Lower lobe of right lung (tissue), 2 donors: ENCODE measurements around the gene TACC2. TPM values are rescaled to one million over a fixed set of nuclear protein-coding genes. Genes with fewer than 3 reads are reported as not detected.

Experiments used
- ATAC-seq, 2 donors: fragments of 200-7000 bp; cut with Tn5 transposase; one replicate each; pipeline ENCODE4 v1.9.1; 2020 to 2022; ENCODE audit warnings: mild to moderate bottlenecking in 2 of 2, moderate library complexity in 2 of 2
- DNase-seq: peaks from one replicate; pipeline ENCODE4 v3.0.0-alpha.2; 2020
- H3K27ac ChIP-seq: fragments of 200-600 bp; one replicate; pipeline ENCODE4 v1.8.0; 2022
- H3K27me3 ChIP-seq: fragments of 200-600 bp; one replicate; pipeline ENCODE4 v1.8.0; 2022; ENCODE audit warnings: low read depth
- H3K36me3 ChIP-seq: fragments of 200-600 bp; one replicate; pipeline ENCODE4 v1.8.0; 2022; ENCODE audit warnings: mild to moderate bottlenecking
- H3K4me1 ChIP-seq: fragments of 200-600 bp; one replicate; pipeline ENCODE4 v1.8.0; 2022
- H3K4me3 ChIP-seq: fragments of 200-600 bp; one replicate; pipeline ENCODE4 v1.8.0; 2022; ENCODE audit warnings: mild to moderate bottlenecking
- H3K9me3 ChIP-seq: fragments of 200-600 bp; one replicate; pipeline ENCODE4 v1.8.0; 2022
- CTCF ChIP-seq: fragments of 200-600 bp; IDR thresholded peaks from one replicate; pipeline ENCODE4 v1.8.0; 2022; ENCODE audit warnings: antibody characterized with exemption, mild to moderate bottlenecking
- intact Hi-C: fragments of 100-400 bp; cut with DNase I; formaldehyde crosslinking; loops from one replicate; pipeline ENCODE4 v1.11.0; 2022
- total RNA-seq: library from RNA; stranded (reverse); fragmentation: NEBNext Ultra II Directional; extraction: Animal tissue kit (Norgen Biotek cat#: 25700); gene quantifications from one replicate; pipeline ENCODE4 v1.2.1, GENCODE V29; 2021
- donor health status: DM: no; HTN: yes; CAD: no; lungs with severe emphysema.

TACC2 gene
- total RNA-seq, 1 donor from 2014 or later = 141 TPM

GRCh38 chr10:122051609-122052385, 62.8 kb downstream of the TACC2 start:
- H3K27ac ChIP-seq = peak overlapping the region; percentile 24
- no peaks in the 10 kb centered on the region for H3K36me3 ChIP-seq
- DNase-seq = peak; percentile 74
- H3K9me3 ChIP-seq = no peaks in the 10 kb centered on the region
- intact Hi-C loops = no loop called here
- ATAC-seq = peak; percentile 74 to 75
- no peaks in the 10 kb centered on the region for H3K27me3 ChIP-seq
- no peak overlapping the region for H3K4me3 ChIP-seq
- peaks cover 26% of the 10 kb centered on the region for H3K4me1 ChIP-seq
- TF ChIP-seq CTCF = peak; percentile 78

GRCh38 chr10:122052701-122053100, 63.7 kb downstream of the TACC2 start:
- intact Hi-C loops = no loop called here
- no peak for TF ChIP-seq CTCF
- no peaks in the 10 kb centered on the region for H3K9me3 ChIP-seq
- no peak for ATAC-seq
- H3K27ac ChIP-seq = no peak overlapping the region
- peaks cover 26% of the 10 kb centered on the region for H3K4me1 ChIP-seq
- no peaks in the 10 kb centered on the region for H3K27me3 ChIP-seq
- H3K4me3 ChIP-seq = no peak overlapping the region
- no peaks in the 10 kb centered on the region for H3K36me3 ChIP-seq
- DNase-seq = no peak

- DNase-seq (no peak), ATAC-seq (no peak)
- no peaks in the 10 kb centered on the region for H3K27me3 ChIP-seq
- H3K9me3 ChIP-seq = no peaks in the 10 kb centered on the region
- no peak overlapping the region for H3K4me3 ChIP-seq
- intact Hi-C loops = no loop called here
- no peaks in the 10 kb centered on the region for H3K36me3 ChIP-seq
- no peak for TF ChIP-seq CTCF
- peaks cover 26% of the 10 kb centered on the region for H3K4me1 ChIP-seq
- peak overlapping the region; percentile 31 for H3K27ac ChIP-seq
Observed at GRCh38 chr10:122053314-122053713, 64.4 kb downstream of the TACC2 start.

GRCh38 chr10:122054048-122055025, 65.4 kb downstream of the TACC2 start:
- peak; percentile 73 for TF ChIP-seq CTCF
- Histone ChIP-seq H3K4me1 (peaks cover 26% of the 10 kb centered on the region), H3K36me3 (no peaks in the 10 kb centered on the region), H3K4me3 (no peak overlapping the region), H3K9me3 (no peaks in the 10 kb centered on the region), H3K27me3 (no peaks in the 10 kb centered on the region), H3K27ac (peak overlapping the region; percentile 71)
- intact Hi-C loops = no loop called here
- ATAC-seq = peak; percentile 68 to 73
- peak; percentile 65 for DNase-seq

- intact Hi-C loops = no loop called here
- ATAC-seq = no peak
Observed at GRCh38 chr10:122055252-122055651, 66.3 kb downstream of the TACC2 start.

More at GRCh38 chr10:122055252-122055651, 66.3 kb downstream of the TACC2 start:
- H3K27me3 ChIP-seq = no peaks in the 10 kb centered on the region
- H3K9me3 ChIP-seq = no peaks in the 10 kb centered on the region
- peaks cover 26% of the 10 kb centered on the region for H3K4me1 ChIP-seq
- no peak for DNase-seq
- TF ChIP-seq CTCF = no peak
- no peak overlapping the region for H3K27ac ChIP-seq
- H3K36me3 ChIP-seq = no peaks in the 10 kb centered on the region
- no peak overlapping the region for H3K4me3 ChIP-seq
